HG03439 (cell line): ENCODE data around the gene TRPV5.

Experiments
- ATAC-seq: cut with Tn5 transposase; IDR thresholded peaks from one replicate; pipeline ENCODE4 v1.9.1; 2021; ENCODE audit warnings: mild to moderate bottlenecking, moderate library complexity; ENCODE audit not compliant: unreplicated experiment

Gene TRPV5

DNA sequence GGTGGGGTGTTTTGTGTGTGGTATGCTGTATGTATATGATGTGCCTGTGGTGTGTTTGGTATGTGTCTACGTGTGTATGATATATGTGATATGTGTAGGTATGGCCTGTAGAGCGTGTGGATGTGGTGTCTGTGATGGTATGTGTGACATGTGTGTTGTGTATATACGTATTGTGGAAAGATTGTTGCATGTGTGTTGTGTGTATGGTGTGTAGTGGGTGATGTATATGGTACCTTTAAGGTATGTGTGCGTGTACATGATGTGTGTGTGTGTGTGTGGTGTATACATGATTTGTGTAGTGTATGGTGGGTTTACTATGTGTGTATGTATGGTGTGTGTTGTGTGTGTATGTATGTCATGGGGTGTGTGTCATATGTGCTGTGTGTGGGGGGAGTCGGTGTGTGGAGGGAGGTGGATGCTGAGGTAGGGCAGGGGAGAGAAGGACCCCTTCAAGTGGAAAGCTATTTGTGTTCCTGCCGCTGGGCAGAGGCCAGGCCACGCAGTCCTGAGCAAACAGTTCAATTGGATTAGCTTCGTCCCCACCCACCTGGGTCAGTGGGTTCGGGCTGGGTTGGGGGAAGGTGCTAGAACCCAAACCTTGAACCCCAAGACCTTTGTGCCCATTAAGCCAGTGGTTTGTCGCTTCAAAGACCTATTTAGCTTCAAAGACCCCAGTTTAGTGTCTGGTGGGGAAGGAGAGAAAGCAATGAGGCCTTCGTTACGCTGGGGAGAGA is 46.1 kb downstream of the TRPV5 start:
- no peak for ATAC-seq

DNA sequence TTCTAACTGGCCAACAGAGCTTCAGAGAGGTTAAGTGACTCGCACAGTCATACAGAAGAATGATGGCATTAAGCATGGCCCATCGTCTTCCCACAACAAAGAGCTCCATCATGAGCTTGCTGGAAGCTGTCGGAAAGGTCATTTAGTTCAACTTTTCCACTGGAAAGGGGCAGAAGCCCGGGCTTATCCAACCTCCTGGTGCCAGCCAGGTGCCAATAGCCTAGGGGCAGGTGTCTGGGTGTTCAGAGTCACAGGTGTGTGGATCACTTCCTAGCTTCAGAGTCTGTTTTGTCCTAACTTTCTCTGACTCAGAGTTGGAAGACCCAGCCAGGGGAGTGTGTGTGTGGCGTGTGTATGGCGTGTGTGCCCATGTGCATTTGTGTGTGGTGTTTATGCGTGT is 46.7 kb downstream of the TRPV5 start:
- ATAC-seq = no peak

DNA sequence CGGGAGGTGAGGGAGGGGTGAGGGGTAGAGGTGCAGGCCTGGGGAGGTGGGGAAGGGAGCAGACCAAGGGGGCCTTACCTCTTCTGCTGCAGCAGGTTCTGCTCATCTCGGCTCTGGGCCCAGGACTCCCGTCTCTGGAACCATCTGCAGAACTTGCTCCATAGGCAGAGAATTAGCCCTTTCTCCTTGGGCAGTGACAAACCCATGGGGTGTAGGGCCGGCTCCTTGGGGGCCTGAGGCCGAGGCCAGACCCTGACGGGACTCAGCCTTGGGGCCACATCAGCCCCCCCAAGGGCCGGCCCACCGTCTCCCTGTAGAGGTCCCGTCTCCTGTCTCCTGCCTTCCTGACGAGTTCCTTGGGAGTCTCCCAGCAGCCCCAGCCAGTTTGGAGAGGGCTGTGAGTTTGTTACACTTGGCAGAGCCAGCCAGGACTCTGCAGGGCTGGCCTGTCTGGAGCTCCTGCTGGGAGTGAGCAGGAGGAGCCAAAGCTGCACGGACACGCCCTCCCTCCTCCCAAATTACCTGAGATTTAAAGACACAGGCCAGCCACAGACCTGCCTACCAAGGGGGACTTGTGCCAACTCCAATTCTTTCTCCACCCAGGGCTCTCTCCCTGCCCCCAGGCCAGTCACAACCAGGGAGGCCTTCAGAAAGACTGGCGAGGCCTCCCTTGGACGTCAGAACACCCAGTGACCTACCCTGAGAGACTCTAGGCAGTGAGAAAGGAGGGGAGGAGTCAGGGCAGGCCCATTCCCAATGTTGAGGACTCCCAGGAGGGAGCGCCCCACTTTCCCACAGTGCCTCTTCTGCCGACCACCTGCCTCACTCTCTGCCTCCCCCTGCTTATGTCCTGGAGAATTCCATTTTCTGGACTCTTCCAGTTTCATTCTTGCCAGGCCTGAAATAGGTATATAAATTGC is 48.0 kb downstream of the TRPV5 start, which contains the start of gene TRPV6:
Gene TRPV6 (minus strand): TSS at position 435 of the 920 bp plus-strand sequence.
- ATAC-seq = no peak

DNA sequence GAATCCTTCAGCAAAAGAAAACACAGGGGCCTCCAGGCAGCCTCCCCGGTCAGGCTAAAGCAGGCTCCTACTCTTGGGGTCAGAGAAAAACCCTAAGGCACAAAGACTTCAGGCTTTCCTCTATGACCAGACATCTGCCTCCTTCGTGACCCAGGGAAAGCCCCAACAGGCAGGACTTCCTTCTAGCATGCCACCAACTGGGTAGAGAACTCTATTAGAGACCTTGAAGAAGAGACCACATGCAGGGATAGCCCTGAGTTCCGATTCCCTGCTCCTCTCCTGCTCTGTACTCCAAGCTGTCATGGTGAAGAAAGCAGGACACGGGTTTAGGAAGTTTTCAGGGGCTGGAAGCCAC is 49.3 kb downstream of the TRPV5 start:
- ATAC-seq = no peak

DNA sequence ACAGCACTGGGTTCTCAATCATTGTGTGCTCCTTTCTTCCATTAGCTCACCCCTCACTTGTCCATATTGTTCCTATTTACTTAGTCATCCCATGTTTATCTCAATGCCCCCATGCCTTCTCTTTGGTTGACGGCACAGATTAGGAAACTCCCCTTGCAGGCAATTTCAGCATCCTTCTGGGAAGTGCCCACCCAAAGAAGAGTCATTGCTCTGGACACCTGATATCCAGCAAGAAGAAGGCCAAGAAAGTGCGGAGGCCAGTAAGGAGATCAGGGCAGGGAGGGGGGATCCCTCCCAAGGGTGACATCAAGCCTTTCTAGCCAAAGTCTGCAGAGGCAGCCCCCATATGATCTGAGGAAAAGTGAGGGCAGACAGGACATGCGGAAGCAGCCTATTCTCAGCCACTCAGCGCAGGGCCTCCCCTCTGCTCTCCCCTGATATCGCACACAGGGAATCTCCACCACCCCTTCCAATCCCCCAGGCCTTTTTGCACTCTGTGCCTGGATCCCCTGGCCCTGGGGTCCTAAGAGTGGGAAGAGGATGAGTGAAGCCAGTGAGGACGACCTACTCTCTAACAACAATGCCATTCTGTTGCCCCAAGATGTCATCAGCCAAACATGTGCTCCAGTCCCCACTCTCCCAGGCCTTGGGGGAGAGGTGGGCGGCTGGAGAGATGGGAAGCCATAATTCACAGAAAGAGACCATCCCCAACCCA is 49.8 kb downstream of the TRPV5 start:
- ATAC-seq = no peak

DNA sequence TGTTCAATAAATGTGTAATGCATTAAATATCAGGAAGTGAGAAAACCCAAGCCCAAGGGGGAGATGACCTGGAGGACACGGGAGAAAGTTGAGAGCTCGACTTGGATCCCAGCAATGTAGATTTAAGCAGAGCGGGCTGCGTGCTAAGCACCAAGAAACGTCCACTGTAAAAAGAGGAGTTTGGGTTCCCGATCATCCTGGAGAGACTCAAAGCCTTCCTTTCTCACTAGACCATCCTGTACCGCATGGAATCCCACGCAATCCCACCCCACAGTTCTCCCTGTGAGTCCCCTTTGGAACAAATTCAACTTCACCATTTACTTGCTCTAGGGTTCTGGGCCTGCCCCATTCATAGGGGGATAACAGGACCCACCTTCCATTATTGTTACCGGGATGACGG is 50.4 kb downstream of the TRPV5 start:
- no peak for ATAC-seq

DNA sequence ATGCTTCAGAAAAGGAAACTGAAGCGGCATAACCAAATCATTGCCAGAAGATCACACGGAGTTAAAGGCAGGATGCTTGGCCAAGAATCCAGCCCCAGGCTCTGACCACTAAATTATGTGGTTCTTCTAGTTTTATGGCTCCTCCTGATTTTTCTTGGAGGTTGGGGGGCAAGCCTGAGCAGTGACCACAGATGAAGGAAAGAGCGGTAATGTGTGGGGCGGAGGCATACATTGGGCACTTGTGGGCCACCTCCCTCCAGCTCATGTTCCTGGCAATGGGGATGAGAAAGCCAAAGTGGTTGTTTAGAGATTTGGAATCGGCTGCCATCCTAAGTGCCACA is 51.2 kb downstream of the TRPV5 start:
- ATAC-seq = no peak

DNA sequence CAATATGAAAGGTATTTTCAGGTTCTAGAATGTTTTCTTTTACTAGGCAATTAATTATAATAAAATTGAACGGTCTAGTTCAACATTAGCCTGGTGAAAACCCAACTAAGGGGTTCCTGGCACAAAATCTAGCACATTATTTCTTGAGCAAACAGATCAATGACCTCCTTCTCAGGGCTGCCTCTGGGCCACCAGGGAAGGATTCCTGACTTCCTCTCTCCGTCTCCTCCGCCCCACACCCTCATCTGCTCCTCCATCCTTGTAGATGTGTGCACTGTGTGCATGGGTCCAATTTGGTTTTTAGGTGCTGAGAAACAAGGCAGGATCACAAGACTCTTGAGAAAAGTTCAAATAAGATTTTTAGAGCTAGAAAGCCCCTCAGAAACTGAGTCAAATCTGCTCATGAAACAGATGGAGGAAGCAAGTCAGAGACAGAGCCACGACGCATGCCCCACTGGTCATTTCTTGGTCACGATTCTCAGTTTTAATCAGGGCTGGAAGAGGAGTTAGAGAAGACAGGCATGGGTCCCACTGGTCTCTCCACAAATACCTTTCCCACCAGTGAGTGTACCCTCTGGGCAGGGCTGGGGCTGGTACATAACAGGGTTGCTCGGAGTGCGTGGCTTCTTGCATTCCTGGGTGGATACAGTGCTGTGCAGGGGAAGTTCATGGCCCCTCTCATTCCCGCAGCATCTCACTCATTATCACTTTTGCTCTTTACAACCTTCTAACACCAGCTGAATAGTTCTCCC is 51.8 kb downstream of the TRPV5 start:
- ATAC-seq = peak; percentile 47

DNA sequence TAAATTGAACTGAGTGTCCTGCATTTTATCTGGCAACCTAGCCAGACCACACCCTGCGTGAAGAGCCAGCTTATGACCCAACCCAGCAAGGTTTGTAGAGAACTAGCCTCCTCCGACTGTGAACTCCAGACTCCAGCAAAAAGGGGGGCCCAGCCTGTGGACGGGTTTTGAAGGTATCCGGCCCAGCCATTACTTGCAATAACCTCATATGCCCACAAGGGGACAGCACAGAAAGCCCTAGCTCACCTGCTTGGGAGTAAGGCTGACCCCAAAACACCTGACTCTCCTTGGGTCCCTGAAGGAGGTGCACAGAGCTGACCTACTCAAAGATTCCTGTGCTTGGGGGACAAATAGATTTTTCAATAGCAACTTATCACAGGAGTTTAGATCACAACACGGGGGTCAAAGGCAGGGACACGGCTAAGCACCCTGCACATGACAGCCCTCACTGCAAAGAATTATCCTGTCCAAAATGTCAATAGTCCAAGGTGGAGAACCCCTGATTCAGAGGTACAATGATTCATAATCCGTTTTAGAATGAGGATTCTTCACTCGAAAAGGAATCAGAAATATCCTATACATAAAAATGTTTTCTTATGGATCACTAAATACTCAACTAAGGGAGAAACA is 52.6 kb downstream of the TRPV5 start:
- peak; percentile 64 for ATAC-seq

DNA sequence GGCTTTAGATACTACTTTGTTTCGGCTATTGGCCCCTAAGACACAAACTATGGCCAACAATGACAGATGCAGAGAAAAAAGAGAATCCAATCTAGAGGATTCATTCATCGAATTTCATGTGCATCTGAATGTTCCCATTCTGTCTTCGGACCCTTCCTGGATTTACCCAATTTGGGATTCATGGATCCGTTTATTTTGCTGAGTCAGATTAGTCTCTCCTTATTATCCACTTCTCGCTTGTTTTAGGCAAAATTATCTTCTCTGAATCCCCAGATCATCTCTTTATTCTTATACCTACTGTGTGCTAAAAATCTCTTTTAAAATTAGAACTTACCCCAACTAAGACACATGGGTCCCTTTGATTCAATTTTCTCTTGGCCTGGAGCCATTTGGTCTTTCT is 54.5 kb downstream of the TRPV5 start:
- ATAC-seq = no peak

DNA sequence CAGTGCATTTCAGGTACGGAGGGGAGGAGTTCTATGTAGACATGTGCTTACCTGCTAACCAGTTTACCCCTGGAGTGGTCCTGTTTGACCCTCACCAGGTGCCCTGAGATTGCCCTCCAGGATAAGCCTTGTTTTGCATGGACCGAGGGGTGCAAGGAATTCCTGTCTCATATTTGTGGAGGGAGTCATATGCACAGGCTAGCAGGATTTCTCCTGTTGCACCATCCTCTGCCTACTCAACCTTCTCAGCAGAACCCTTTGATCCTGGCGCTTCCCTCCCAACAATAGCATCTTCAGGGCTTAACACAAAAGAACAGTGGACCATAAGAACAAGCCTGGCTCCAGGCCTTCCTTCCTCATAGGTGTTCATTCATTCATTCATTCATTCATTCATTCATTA is 55.2 kb downstream of the TRPV5 start:
- ATAC-seq = no peak

DNA sequence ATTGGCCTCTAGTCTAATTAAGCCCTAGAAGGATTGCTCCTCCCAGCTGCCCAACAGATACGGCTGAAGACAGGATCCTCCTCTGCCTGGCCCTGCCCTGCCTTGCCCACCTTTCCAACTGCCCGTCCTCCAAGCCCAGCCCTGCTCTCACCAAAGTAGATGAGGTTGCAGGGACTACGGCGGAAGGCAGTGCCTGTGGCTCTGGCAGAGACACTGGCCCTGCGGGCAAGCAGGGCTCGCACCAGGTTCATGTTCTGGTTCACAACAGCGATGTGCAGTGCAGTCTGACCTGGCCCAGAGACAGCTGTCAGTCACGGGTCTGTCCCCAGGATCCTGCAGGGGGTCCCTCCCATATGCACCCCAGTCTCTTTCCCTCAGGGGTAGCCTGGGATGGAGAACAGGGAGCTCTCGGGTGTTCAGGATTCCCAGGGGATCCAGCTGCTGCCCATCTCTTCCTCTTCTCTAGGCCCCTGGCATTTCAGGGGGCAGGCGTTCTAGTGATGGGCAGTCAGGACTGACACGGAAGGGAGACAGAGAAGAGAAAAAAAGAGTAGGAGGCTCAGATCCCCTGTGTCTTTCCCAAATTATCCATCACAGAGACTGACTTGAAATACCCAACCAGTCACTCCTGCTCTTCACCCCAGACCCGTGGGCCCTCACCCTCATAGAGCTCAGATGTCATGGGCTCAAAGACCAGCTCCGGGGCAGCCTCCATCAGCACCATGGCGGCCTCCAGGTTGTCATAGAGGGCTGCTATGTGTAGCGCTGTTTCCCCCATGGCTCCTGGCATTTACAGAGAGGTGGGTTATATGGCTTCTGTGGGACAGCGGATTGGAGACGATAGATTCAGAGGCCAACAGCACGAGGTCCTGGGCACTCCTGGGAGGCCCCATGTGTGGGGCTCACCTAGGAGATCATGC is 56.3 kb downstream of the TRPV5 start:
- no peak for ATAC-seq

DNA sequence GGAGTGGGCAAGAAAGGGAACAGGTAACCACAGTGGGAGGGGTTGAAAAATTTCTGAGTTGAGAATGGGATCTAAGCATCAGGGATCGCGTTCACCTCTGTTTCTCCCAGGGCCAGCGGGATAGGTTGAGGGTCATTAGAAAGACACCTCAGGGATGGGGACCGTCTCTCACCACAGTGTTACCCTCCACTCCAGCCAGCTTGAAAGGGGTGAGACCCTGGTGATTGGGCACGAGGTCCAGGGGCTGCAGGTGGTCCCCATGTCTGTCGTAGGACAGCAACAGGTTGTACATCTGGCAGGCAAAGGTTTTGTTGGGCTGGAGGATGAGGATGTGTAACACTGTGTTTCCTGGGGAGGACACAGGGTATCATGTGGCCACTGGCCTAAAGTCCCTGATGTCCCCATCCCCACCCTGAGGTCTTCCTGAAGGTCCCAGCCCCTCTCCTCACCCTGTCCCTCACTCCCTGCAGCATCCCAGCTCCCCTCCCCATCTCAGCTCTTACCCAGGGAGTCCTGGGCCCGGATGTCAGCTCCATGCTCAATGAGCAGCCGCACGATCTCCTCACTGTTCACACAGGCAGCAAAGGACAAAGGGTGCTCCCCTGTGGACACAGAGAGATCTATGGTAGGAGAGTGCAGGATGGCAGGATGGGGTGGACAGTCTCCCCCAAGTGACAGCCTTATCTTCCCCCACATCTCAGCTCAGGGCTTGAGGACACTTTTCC is 57.1 kb downstream of the TRPV5 start:
- no peak for ATAC-seq

DNA sequence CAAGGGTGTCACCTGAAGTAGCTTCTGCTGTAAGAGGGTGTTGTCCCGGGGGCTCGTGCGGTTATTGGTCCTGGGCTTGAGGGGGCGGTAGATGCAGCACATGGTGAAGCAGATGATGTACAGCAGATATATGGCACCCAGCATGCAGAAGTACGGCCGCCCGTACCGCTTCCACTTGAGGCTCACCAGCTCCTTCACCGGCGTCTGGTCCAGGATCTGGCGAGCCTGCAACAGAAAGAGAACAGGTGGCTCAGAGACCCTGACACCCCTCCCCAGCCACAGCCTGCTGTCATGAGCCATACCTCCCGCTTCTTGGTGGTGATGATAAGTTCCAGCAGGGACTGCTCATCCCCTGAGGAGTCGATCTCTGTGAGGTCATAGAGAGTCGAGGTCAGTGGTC is 58.1 kb downstream of the TRPV5 start:
- no peak for ATAC-seq

DNA sequence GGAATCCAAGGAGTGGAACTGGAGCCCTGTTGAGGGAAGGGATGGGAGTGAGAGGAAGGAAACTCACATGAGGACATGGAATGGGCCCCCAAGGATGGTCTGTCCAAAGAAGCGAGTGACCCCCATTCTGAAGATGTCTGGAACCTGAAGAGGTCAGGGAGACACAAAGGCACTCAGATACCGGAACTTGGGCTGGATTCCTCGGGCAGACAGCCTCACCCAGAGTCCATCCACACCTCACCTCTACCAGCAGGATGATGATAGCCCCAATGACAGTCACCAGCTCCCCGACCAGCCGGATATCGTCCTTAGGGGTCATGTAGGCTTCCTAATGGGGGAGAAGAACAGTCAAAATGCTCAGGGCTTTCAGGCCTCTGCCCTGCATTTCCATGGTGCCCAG is 58.7 kb downstream of the TRPV5 start:
- no peak for ATAC-seq

DNA sequence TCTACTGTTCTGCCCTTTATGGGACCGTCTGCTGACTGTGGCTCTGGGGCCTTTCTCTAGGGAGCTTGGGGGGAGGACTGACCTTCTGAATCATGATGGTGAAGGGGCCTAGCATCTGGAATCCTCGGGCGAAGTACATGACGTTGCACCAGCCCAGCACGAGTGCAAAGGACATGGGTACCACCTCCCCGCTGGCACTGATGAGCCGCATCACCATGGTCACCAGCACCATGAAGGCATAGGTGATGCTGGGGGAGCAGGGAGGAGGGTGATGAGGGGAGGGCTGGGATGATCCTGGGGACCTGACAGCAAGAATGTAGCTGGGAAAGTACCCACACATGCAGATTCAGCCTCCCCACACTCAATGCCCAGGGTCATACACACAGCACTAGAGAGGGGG is 59.1 kb downstream of the TRPV5 start:
- no peak for ATAC-seq

DNA sequence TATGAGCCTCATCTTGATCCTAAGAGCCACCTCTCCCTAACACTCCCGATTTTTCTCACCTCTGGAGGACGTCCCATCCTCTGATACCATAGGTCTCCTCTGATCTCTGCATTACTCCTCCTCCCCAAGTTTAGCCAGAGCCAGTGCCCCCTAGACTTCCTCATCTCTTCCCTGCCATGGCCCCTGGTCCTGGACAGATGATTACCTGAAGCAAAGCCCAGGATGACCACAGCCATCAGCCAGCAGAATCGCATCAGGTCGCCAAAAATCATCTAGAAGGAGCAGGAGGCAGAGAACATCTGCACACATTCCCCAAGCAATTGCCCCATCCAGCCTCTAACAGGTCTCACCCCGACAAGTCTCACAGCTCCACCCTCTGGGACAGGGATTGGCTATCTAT is 59.7 kb downstream of the TRPV5 start:
- ATAC-seq = no peak

DNA sequence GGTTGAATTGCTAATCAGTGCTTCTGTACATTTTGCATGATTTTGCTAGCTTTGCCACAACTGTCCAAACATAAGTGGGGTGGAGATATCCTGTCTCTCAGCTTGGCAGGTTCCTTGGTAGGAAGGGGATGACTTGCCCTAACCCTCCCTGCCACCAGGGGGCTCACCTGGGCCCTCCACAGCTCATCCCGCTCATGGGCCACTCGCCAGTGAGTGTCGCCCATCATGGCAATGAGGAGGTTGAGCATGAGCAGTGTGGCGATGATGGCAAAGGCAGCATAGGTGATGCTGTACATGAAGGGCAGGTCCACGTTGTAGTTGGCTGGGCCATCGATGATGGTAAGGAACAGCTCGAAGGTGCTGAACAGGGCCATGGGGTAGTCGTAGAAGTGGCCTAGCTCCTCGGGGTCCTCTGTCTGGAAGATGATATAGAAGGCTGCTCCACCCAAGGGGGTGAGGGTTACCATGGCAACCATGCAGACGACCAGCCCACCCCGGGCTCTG is 60.2 kb downstream of the TRPV5 start:
- ATAC-seq = peak; percentile 72
